Liver (tissue), 9 donors: ENCODE data around the gene SOX2. TPM values are rescaled to one million over a fixed set of nuclear protein-coding genes. Genes with fewer than 3 reads are reported as not detected.

Experiments
- DNase-seq: peaks from one replicate; pipeline ENCODE4 v3.0.0-alpha.2; 2017; ENCODE audit warnings: low spot score
- H3K27ac ChIP-seq, 2 donors: one replicate each; pipeline ENCODE4 v1.7.0; 2013; ENCODE audit warnings: inconsistent platforms in 2 of 2, low read length in 2 of 2, control low read depth in 1 of 2, low read depth in 1 of 2, mild to moderate bottlenecking in 1 of 2
- H3K27me3 ChIP-seq, 4 donors: one replicate each; pipeline versions ENCODE4 v1.6.1 to v1.7.0; 2013; ENCODE audit warnings: low read length in 3 of 4, inconsistent platforms in 1 of 4, mild to moderate bottlenecking in 1 of 4, moderate library complexity in 1 of 4; ENCODE audit not compliant: control insufficient read depth in 4 of 4, insufficient read depth in 4 of 4
- H3K36me3 ChIP-seq, 4 donors: one replicate each; pipeline versions ENCODE4 v1.6.1 to v1.7.0; 2013; ENCODE audit warnings: low read length in 3 of 4, mild to moderate bottlenecking in 3 of 4, low read depth in 1 of 4, moderate library complexity in 1 of 4; ENCODE audit not compliant: control insufficient read depth in 4 of 4, insufficient read depth in 3 of 4
- H3K4me1 ChIP-seq, 4 donors: one replicate each; pipeline versions ENCODE4 v1.6.1 to v1.7.0; 2013; ENCODE audit warnings: low read length in 3 of 4, mild to moderate bottlenecking in 3 of 4, moderate library complexity in 1 of 4; ENCODE audit not compliant: control insufficient read depth in 4 of 4, insufficient read depth in 4 of 4
- H3K4me3 ChIP-seq, 3 donors: one replicate each; pipeline versions ENCODE4 v1.6.1 to v1.7.0; 2013; ENCODE audit warnings: low read length in 3 of 3, control low read depth in 1 of 3, low read depth in 1 of 3, mild to moderate bottlenecking in 1 of 3
- H3K9ac ChIP-seq, 2 donors: one replicate each; pipeline ENCODE4 v1.7.0; 2013; ENCODE audit warnings: low read length in 2 of 2, mild to moderate bottlenecking in 2 of 2, moderate library complexity in 2 of 2, control low read depth in 1 of 2, low read depth in 1 of 2
- H3K9me3 ChIP-seq, 4 donors: one replicate each; pipeline versions ENCODE4 v1.6.1 to v1.7.0; 2013; ENCODE audit warnings: low read length in 3 of 4; ENCODE audit not compliant: control insufficient read depth in 4 of 4
- ATF3 ChIP-seq: IDR thresholded peaks from 2 replicates; pipeline ENCODE4 v1.6.1; 2016; ENCODE audit warnings: antibody characterized with exemption
- CTCF ChIP-seq: fragments of 150-350 bp; IDR thresholded peaks from 2 replicates; pipeline ENCODE4 v1.5.1; 2017; ENCODE audit warnings: improper control_type of control experiment, low read depth, low read length; ENCODE audit not compliant: missing input control
- EGR1 ChIP-seq, 2 donors: IDR thresholded peaks; 2 replicates each; pipeline ENCODE4 v1.6.1; 2016 to 2018; ENCODE audit warnings: antibody characterized with exemption in 2 of 2, low read depth in 2 of 2
- FOXA1 ChIP-seq: IDR thresholded peaks from 2 replicates; pipeline ENCODE4 v1.6.1; 2016; ENCODE audit warnings: antibody characterized with exemption
- FOXA2 ChIP-seq: IDR thresholded peaks from 2 replicates; pipeline ENCODE4 v1.6.1; 2016; ENCODE audit warnings: antibody characterized with exemption
- GABPA ChIP-seq, 2 donors: IDR thresholded peaks in 1 of 2; conservative IDR thresholded peaks in 1 of 2; 2 replicates each; pipeline ENCODE4 v1.6.1; 2016; ENCODE audit warnings: antibody characterized with exemption in 2 of 2, mild to moderate bottlenecking in 1 of 2, moderate library complexity in 1 of 2
- HNF4A ChIP-seq, 2 donors: conservative IDR thresholded peaks; 2 replicates each; pipeline ENCODE4 v1.6.1; 2016; ENCODE audit warnings: antibody characterized with exemption in 2 of 2, mild to moderate bottlenecking in 2 of 2
- HNF4G ChIP-seq: IDR thresholded peaks from 2 replicates; pipeline ENCODE4 v1.6.1; 2016; ENCODE audit warnings: antibody characterized with exemption
- JUND ChIP-seq, 2 donors: IDR thresholded peaks; 2 replicates each; pipeline ENCODE4 v1.6.1; 2016; ENCODE audit warnings: antibody characterized with exemption in 2 of 2
- MAX ChIP-seq: IDR thresholded peaks from 2 replicates; pipeline ENCODE4 v1.6.1; 2016; ENCODE audit warnings: antibody characterized with exemption
- NR2F2 ChIP-seq: IDR thresholded peaks from 2 replicates; pipeline ENCODE4 v1.6.1; 2016; ENCODE audit warnings: antibody characterized with exemption
- RAD21 ChIP-seq, 2 donors: IDR thresholded peaks; 2 replicates each; pipeline ENCODE4 v1.6.1; 2016; ENCODE audit warnings: antibody characterized with exemption in 2 of 2, mild to moderate bottlenecking in 2 of 2
- REST ChIP-seq: IDR thresholded peaks from 2 replicates; pipeline ENCODE4 v1.6.1; 2016; ENCODE audit warnings: antibody characterized with exemption, mild to moderate bottlenecking
- RXRA ChIP-seq, 2 donors: IDR thresholded peaks; 2 replicates each; pipeline ENCODE4 v1.6.1; 2017 to 2018; ENCODE audit warnings: antibody characterized with exemption in 2 of 2, mild to moderate bottlenecking in 1 of 2
- SP1 ChIP-seq: IDR thresholded peaks from 2 replicates; pipeline ENCODE4 v1.6.1; 2018; ENCODE audit warnings: antibody characterized with exemption, mild to moderate bottlenecking
- TAF1 ChIP-seq: conservative IDR thresholded peaks from 2 replicates; pipeline ENCODE4 v1.6.1; 2016; ENCODE audit warnings: antibody characterized with exemption, mild to moderate bottlenecking
- YY1 ChIP-seq: IDR thresholded peaks from 2 replicates; pipeline ENCODE4 v1.6.1; 2016; ENCODE audit warnings: antibody characterized with exemption, mild to moderate bottlenecking
- ZBTB33 ChIP-seq: IDR thresholded peaks from 2 replicates; pipeline ENCODE4 v1.6.1; 2016; ENCODE audit warnings: antibody characterized with exemption
- WGBS: extraction: QIAGEN DNeasy Blood & Tissue Kit; methylation state at CpG from one replicate; pipeline ENCODE4 v1.1.7; 2013; 5-methylcytosine and 5-hydroxymethylcytosine counted together
- polyA plus RNA-seq, 2 donors: library from polyadenylated mRNA; stranded (reverse) in 1 of 2; unstranded in 1 of 2; fragments of 200-250 nt in 1 of 2; fragments of >200 nt in 1 of 2; fragmentation: Nextera tagmentation in 1 of 2; extraction: Ambion mirVana in 1 of 2; gene quantifications; one replicate each; pipeline versions ENCODE4 v1.2.1 to v1.2.3, GENCODE V29; 2013 to 2015
- total RNA-seq, 2 donors: library from RNA; depleted of rRNA; stranded (reverse); fragments of >200 nt; gene quantifications; one replicate each; pipeline ENCODE4 v1.2.3, GENCODE V29; 2014
- donor health status: healthy.
- donor health status: healthy.
- donor health status: healthy.
- donor health status: healthy.
- donor health status: healthy.

SOX2 gene
- total and polyA plus RNA-seq, 4 donors: 0.02 TPM; not detected in 3

GRCh38 chr3:181705086-181705480 is 6.6 kb upstream of the SOX2 start:
- Histone ChIP-seq H3K36me3 (no peaks in the 10 kb centered on the region), H3K4me3 (no peak overlapping the region), H3K4me1 (peaks cover 7 to 25% (median 16%) of the 10 kb centered on the region in 4 donors), H3K9ac (no peak overlapping the region), H3K27me3 (peaks cover 0 to 45% (median 23%) of the 10 kb centered on the region in 4 donors), H3K27ac (no peak overlapping the region), H3K9me3 (no peaks in the 10 kb centered on the region)
- WGBS: 15% methylated on average over 8 of the region's 8 CpGs
- no peak for DNase-seq
- TF ChIP-seq JUND (IDR thresholded peaks at IDR 0.05) (no peak), EGR1 (IDR thresholded peaks at IDR 0.05; ENCODE audit: low read depth in 2 of 2) (no peak), MAX (no peak), RAD21 (IDR thresholded peaks at IDR 0.05) (no peak), FOXA2 (no peak), CTCF (no peak), REST (no peak), YY1 (no peak), HNF4G (no peak), SP1 (no peak), HNF4A (conservative IDR thresholded peaks at IDR 0.05) (no peak), TAF1 (no peak), ZBTB33 (no peak), FOXA1 (no peak), ATF3 (no peak), GABPA (IDR thresholded peaks at IDR 0.05 in 1 of 2, conservative IDR thresholded peaks at IDR 0.05 in 1 of 2) (no peak)

- no peaks in the 10 kb centered on the region for H3K36me3 ChIP-seq
- H3K9me3 ChIP-seq: peaks cover 0 to 1% (median 0%) of the 10 kb centered on the region in 4 donors
- no peak for DNase-seq
- WGBS: 32% methylated on average over 3 of the region's 3 CpGs
- H3K4me1 ChIP-seq: peaks cover 18 to 37% (median 28%) of the 10 kb centered on the region in 4 donors
- H3K4me3 ChIP-seq: no peak overlapping the region
- no peak overlapping the region for H3K9ac ChIP-seq
- TF ChIP-seq JUND (IDR thresholded peaks at IDR 0.05): no peak
- no peak for TF ChIP-seq CTCF
- TF ChIP-seq SP1: no peak
- TF ChIP-seq TAF1: no peak
- TF ChIP-seq RXRA (IDR thresholded peaks at IDR 0.05): no peak
- no peak for TF ChIP-seq EGR1 (IDR thresholded peaks at IDR 0.05; ENCODE audit: low read depth in 2 of 2)
- TF ChIP-seq RAD21 (IDR thresholded peaks at IDR 0.05): no peak
- TF ChIP-seq FOXA1: no peak
- TF ChIP-seq HNF4G: no peak
- no peak for TF ChIP-seq YY1
- TF ChIP-seq ZBTB33: no peak
- TF ChIP-seq FOXA2: no peak
- TF ChIP-seq NR2F2: no peak
- TF ChIP-seq HNF4A (conservative IDR thresholded peaks at IDR 0.05): no peak
- H3K27me3 ChIP-seq: peaks cover 0 to 48% (median 27%) of the 10 kb centered on the region in 4 donors
- H3K27ac ChIP-seq: no peak overlapping the region
Measured at GRCh38 chr3:181707980-181708379, 3.7 kb upstream of the SOX2 start.
